Lower leg skin (tissue), 3 donors: ENCODE data around the gene CYTH1.

Experiments
- CTCF ChIP-seq, 3 donors: fragments of 450-650 bp; IDR thresholded peaks; one replicate each; pipeline ENCODE4 v1.5.1; 2016; ENCODE audit warnings: antibody characterized with exemption in 3 of 3, mild to moderate bottlenecking in 3 of 3, moderate library complexity in 2 of 3
- POLR2A ChIP-seq, 2 donors: fragments of 450-650 bp; IDR thresholded peaks; one replicate each; pipeline ENCODE4 v1.6.1; 2016 to 2017; ENCODE audit warnings: antibody characterized with exemption in 2 of 2, mild to moderate bottlenecking in 1 of 2, moderate library complexity in 1 of 2

DNA sequence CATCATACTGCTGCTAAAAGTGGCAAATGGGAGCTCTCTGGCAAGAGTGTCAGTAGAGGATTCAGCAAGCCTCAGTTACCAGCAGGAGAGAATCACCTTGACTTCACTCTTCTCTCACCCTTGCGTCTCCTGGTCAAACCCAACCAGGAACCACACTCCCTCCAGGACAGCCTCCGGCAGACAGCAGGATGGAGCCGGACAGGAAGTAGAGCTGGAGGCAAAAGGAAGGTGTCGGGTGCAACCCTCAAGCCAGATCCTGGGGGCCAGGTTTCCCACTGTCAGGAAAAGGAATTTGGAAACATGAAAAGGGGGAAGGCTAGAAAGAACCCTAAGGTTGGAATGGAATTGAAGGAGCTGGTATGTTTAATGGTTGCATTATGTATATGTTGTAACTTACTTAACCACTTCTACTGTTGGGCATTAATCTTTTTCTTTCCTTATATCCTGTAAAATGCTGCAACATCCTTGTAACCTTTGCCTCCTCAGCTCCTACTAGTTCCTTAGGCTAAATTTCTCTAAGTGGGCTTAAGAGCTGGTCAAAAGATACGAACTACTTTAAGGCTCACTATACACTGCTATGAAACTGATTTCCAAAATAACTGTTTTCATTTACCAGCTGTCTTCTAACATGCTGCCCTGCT is 40.3 kb downstream of the CYTH1 start:
- TF ChIP-seq POLR2A (IDR thresholded peaks at IDR 0.05) (no peak), CTCF (IDR thresholded peaks at IDR 0.05) (no peak)
